HEK293T (cell line): Measurements from ENCODE around the gene HIVEP3.
A peak's percentile ranks its signal among the peaks of the same experiment; 100 is the strongest.

Experiments
- CTCF ChIA-PET: fragments of 350-600 bp; formaldehyde crosslinking; extraction: SDS; loops from one replicate; lab custom pipeline; 2021; ENCODE audit warnings: antibody characterized with exemption, inconsistent platforms; lab: Yijun Ruan, JAX
- POLR2A ChIA-PET: fragments of 350-600 bp; formaldehyde crosslinking; extraction: SDS; loops from one replicate; lab custom pipeline; 2020; ENCODE audit warnings: antibody characterized with exemption, inconsistent platforms; lab: Yijun Ruan, JAX
- DNase-seq: peaks from one replicate; pipeline ENCODE4 v3.0.0; 2012; ENCODE audit warnings: mixed read lengths; ENCODE audit errors: extremely low spot score
- ARNT ChIP-seq: fragments of 450-650 bp; IDR thresholded peaks from 2 replicates; pipeline ENCODE4 v1.6.1; 2017; ENCODE audit warnings: mild to moderate bottlenecking
- BHLHE40 ChIP-seq: fragments of 450-650 bp; IDR thresholded peaks from 2 replicates; pipeline ENCODE4 v1.6.1; 2016; ENCODE audit warnings: mild to moderate bottlenecking, moderate library complexity, borderline replicate concordance
- CTBP1 ChIP-seq: fragments of 450-650 bp; IDR thresholded peaks from 2 replicates; pipeline ENCODE4 v1.6.1; 2016; ENCODE audit warnings: borderline replicate concordance
- ELF4 ChIP-seq: fragments of 450-650 bp; IDR thresholded peaks from 2 replicates; pipeline ENCODE4 v1.6.1; 2017; ENCODE audit warnings: antibody characterized with exemption
- FOXA1 ChIP-seq: fragments of 450-650 bp; IDR thresholded peaks from 2 replicates; pipeline ENCODE4 v1.6.1; 2016; ENCODE audit warnings: mild to moderate bottlenecking
- FOXK2 ChIP-seq: fragments of 450-650 bp; IDR thresholded peaks from 2 replicates; pipeline ENCODE4 v1.6.1; 2016; ENCODE audit warnings: mild to moderate bottlenecking
- FOXM1 ChIP-seq: fragments of 450-650 bp; IDR thresholded peaks from 2 replicates; pipeline ENCODE4 v1.6.1; 2017; ENCODE audit warnings: mild to moderate bottlenecking, borderline replicate concordance
- HDGF ChIP-seq: fragments of 450-650 bp; IDR thresholded peaks from 2 replicates; pipeline ENCODE4 v1.6.1; 2017; ENCODE audit warnings: antibody characterized with exemption, borderline replicate concordance
- L3MBTL2 ChIP-seq: fragments of 450-650 bp; conservative IDR thresholded peaks from 2 replicates; pipeline ENCODE4 v1.6.1; 2016; ENCODE audit warnings: mild to moderate bottlenecking
- LEF1 ChIP-seq: fragments of 450-650 bp; IDR thresholded peaks from 2 replicates; pipeline ENCODE4 v1.6.1; 2017; ENCODE audit warnings: mild to moderate bottlenecking, borderline replicate concordance
- NFRKB ChIP-seq: fragments of 450-650 bp; IDR thresholded peaks from 2 replicates; pipeline ENCODE4 v1.6.1; 2016; ENCODE audit warnings: mild to moderate bottlenecking, moderate library complexity
- PKNOX1 ChIP-seq: fragments of 450-650 bp; IDR thresholded peaks from 2 replicates; pipeline ENCODE4 v1.6.1; 2016
- SP1 ChIP-seq: fragments of 450-650 bp; IDR thresholded peaks from 2 replicates; pipeline ENCODE4 v1.6.1; 2017
- SUZ12 ChIP-seq: fragments of 450-650 bp; IDR thresholded peaks from 2 replicates; pipeline ENCODE4 v1.6.1; 2016; ENCODE audit warnings: mild to moderate bottlenecking
- TARDBP ChIP-seq: fragments of 450-650 bp; IDR thresholded peaks from 2 replicates; pipeline ENCODE4 v1.6.1; 2016
- ZNF384 ChIP-seq: fragments of 450-650 bp; IDR thresholded peaks from 2 replicates; pipeline ENCODE4 v1.6.1; 2016

Gene HIVEP3

GRCh38 chr1:41842993-41843755 is 75.5 kb downstream of the HIVEP3 start:
- DNase-seq: no peak
- ChIA-PET CTCF (no interaction called here), POLR2A (no interaction called here)
- no peak for TF ChIP-seq FOXM1
- no peak for TF ChIP-seq CTBP1
- no peak for TF ChIP-seq FOXK2
- no peak for TF ChIP-seq ARNT
- TF ChIP-seq PKNOX1: no peak
- no peak for TF ChIP-seq FOXA1
- no peak for TF ChIP-seq ELF4
- TF ChIP-seq L3MBTL2: no peak

GRCh38 chr1:41842326-41842725 is 76.4 kb downstream of the HIVEP3 start:
- ChIA-PET CTCF (no interaction called here), POLR2A (no interaction called here)

GRCh38 chr1:41840592-41841246 is 78.0 kb downstream of the HIVEP3 start:
- DNase-seq: no peak
- ChIA-PET CTCF (interaction anchor here (0.6 to 0.7 kb wide), 2 partner anchors 11 to 23 kb away, joined by 3 to 4 read pairs; no protein-coding TSS in a partner anchor), POLR2A (no interaction called here)

More at GRCh38 chr1:41842326-41842725, 76.4 kb downstream of the HIVEP3 start:
- TF ChIP-seq FOXM1 (no peak), PKNOX1 (peak; percentile 26; the same call in 1 of the 2 replicates), ARNT (no peak)
- DNase-seq: peak; percentile 16

GRCh38 chr1:41838266-41838665 is 80.5 kb downstream of the HIVEP3 start:
- TF ChIP-seq LEF1 (no peak), SP1 (no peak), NFRKB (no peak), FOXM1 (no peak), ARNT (no peak), FOXK2 (no peak), BHLHE40 (no peak), ZNF384 (no peak), ELF4 (no peak)
- POLR2A ChIA-PET: no interaction called here
- DNase-seq: no peak
- CTCF ChIA-PET: no interaction called here

More at GRCh38 chr1:41840592-41841246, 78.0 kb downstream of the HIVEP3 start:
- no peak for TF ChIP-seq L3MBTL2
- TF ChIP-seq ZNF384: no peak
- no peak for TF ChIP-seq NFRKB
- TF ChIP-seq FOXM1: no peak
- TF ChIP-seq LEF1: no peak
- TF ChIP-seq SP1: no peak
- no peak for TF ChIP-seq FOXK2
- TF ChIP-seq TARDBP: no peak
- no peak for TF ChIP-seq CTBP1
- no peak for TF ChIP-seq PKNOX1
- no peak for TF ChIP-seq HDGF
- TF ChIP-seq BHLHE40: no peak
- TF ChIP-seq ARNT: no peak
- TF ChIP-seq SUZ12: no peak
- no peak for TF ChIP-seq ELF4
- no peak for TF ChIP-seq FOXA1

GRCh38 chr1:41837691-41838090 is 81.0 kb downstream of the HIVEP3 start:
- CTCF ChIA-PET: no interaction called here
- TF ChIP-seq FOXK2 (no peak), ARNT (no peak), ELF4 (no peak), LEF1 (no peak), L3MBTL2 (no peak), BHLHE40 (no peak), CTBP1 (no peak), TARDBP (no peak), SUZ12 (no peak), ZNF384 (no peak), FOXA1 (no peak), SP1 (no peak), NFRKB (no peak), HDGF (no peak), PKNOX1 (no peak), FOXM1 (no peak)
- DNase-seq: no peak
- POLR2A ChIA-PET: no interaction called here
